ENCODE data around the gene EXOSC9. TPM values are rescaled to one million over a fixed set of nuclear protein-coding genes. Genes with fewer than 3 reads are reported as not detected.

Gene EXOSC9
- total and polyA plus RNA-seq, 8 donors: 10.4 to 162 (median 28.0) TPM

- Histone ChIP-seq H3K9me3 (no peaks in the 10 kb centered on the region), H3K27ac (no peak overlapping the region), H3K4me1 (peaks cover 7 to 13% (median 10%) of the 10 kb centered on the region in 4 donors), H3K36me3 (no peaks in the 10 kb centered on the region), H3K27me3 (peaks cover 8 to 43% (median 25%) of the 10 kb centered on the region in 3 donors), H3K4me3 (peak overlapping the region; percentile 26 to 45 (median 39))
- DNase-seq: no peak
- intact Hi-C loops (cut with DNase I; ENCODE audit: low total_unique reads): no loop called here
- WGBS, 5 donors: 16 to 26% (median 21%) methylated on average over 14 of the region's 14 CpGs
- TF ChIP-seq POLR2AphosphoS5 (IDR thresholded peaks at IDR 0.05) (no peak), POLR2A (IDR thresholded peaks at IDR 0.05) (no peak), CTCF (IDR thresholded peaks at IDR 0.05) (no peak), EP300 (IDR thresholded peaks at IDR 0.05) (no peak)
These were observed 36.8 kb upstream of the EXOSC9 start for GRCh38 chr4:121764303-121764701.

- H3K27ac ChIP-seq: no peak within 1 kb of the TSS
- peaks cover 8 to 46% (median 25%) of the 10 kb centered on the region in 3 donors for H3K27me3 ChIP-seq
- H3K36me3 ChIP-seq: no peaks in the 10 kb centered on the region
- peak in 1 of 2 donors; percentile 50 for DNase-seq
- no peak for TF ChIP-seq EP300 (IDR thresholded peaks at IDR 0.05)
- TF ChIP-seq POLR2A (IDR thresholded peaks at IDR 0.05): no peak
- TF ChIP-seq CTCF (IDR thresholded peaks at IDR 0.05): no peak
- no peak for TF ChIP-seq POLR2AphosphoS5 (IDR thresholded peaks at IDR 0.05)
- no peaks in the 10 kb centered on the region for H3K9me3 ChIP-seq
- intact Hi-C loops (cut with DNase I; ENCODE audit: low total_unique reads): no loop called here
- WGBS, 5 donors: 2 to 3% (median 3%) methylated on average over 40 to 75 of the region's 75 CpGs
- peak within 1 kb of the TSS; percentile 26 to 45 (median 39) for H3K4me3 ChIP-seq
- peaks cover 7 to 13% (median 10%) of the 10 kb centered on the region in 4 donors for H3K4me1 ChIP-seq
These were observed 36.3 kb upstream of the EXOSC9 start, which contains the start of gene SMIM43 for GRCh38 chr4:121764702-121765367. TSS of gene SMIM43 (minus strand) at chr4:121765164. CDS start at chr4:121765105, 59 bp downstream.

GRCh38 chr4:121765368-121765705 is 35.8 kb upstream of the EXOSC9 start:
- H3K27ac ChIP-seq: no peak overlapping the region
- no peak for DNase-seq
- TF ChIP-seq POLR2AphosphoS5 (IDR thresholded peaks at IDR 0.05): no peak
- no peak for TF ChIP-seq CTCF (IDR thresholded peaks at IDR 0.05)
- no peak for TF ChIP-seq POLR2A (IDR thresholded peaks at IDR 0.05)
- no peak for TF ChIP-seq EP300 (IDR thresholded peaks at IDR 0.05)
- peaks cover 7 to 13% (median 10%) of the 10 kb centered on the region in 4 donors for H3K4me1 ChIP-seq
- no peaks in the 10 kb centered on the region for H3K9me3 ChIP-seq
- no peaks in the 10 kb centered on the region for H3K36me3 ChIP-seq
- peak overlapping the region; percentile 26 to 45 (median 39) for H3K4me3 ChIP-seq
- H3K27me3 ChIP-seq: peaks cover 8 to 45% (median 25%) of the 10 kb centered on the region in 3 donors
- intact Hi-C loops (cut with DNase I; ENCODE audit: low total_unique reads): no loop called here
- WGBS, 5 donors: 10 to 27% (median 15%) methylated on average over 9 to 16 of the region's 16 CpGs

- Histone ChIP-seq H3K9me3 (no peaks in the 10 kb centered on the region), H3K27me3 (peaks cover 8 to 42% (median 25%) of the 10 kb centered on the region in 3 donors), H3K4me1 (peaks cover 7 to 13% (median 10%) of the 10 kb centered on the region in 4 donors), H3K36me3 (no peaks in the 10 kb centered on the region), H3K27ac (no peak overlapping the region), H3K4me3 (no peak overlapping the region)
- no peak for DNase-seq
- TF ChIP-seq POLR2A (IDR thresholded peaks at IDR 0.05) (no peak), POLR2AphosphoS5 (IDR thresholded peaks at IDR 0.05) (no peak), CTCF (IDR thresholded peaks at IDR 0.05) (no peak), EP300 (IDR thresholded peaks at IDR 0.05) (no peak)
- WGBS, 5 donors: 67 to 86% (median 76%) methylated on average over 9 of the region's 9 CpGs
- intact Hi-C loops (cut with DNase I; ENCODE audit: low total_unique reads): no loop called here
These were observed 35.1 kb upstream of the EXOSC9 start for GRCh38 chr4:121765971-121766538.

Measured in stomach (tissue), 9 donors.